GM10266 (cell line): Measurements from ENCODE around the gene FEM1C.

Experiments used
- DNase-seq: peaks from one replicate; pipeline ENCODE4 v3.0.0; 2012; ENCODE audit errors: extremely low spot score
- TF ChIP-seq, protein P1 (sequence below): IDR thresholded peaks from 2 replicates; pipeline ENCODE4 v1.5.1; 2012; ENCODE audit warnings: mild to moderate bottlenecking, low read depth; ENCODE audit not compliant: control insufficient read depth, insufficient read depth; ENCODE audit errors: missing control alignments

Gene FEM1C

DNA sequence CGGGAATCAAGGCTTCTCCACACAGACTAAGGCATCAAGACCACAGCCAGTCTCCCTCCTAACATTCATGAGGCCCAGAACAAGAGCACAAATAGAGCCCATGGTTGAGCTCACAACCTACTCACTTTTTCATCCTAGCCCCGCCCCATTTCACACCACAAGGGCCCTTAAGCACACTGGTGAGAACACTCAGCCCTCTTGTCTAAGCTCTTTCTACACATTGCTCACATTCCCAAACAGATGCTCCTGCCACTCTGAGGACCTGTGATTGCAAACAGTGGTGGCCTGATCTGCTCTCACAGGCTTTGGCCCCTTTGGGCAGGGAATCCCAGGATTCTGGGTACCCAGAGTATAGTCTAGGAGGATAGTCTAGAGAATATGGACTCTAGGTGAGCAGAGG is 54.0 kb downstream of the FEM1C start:
- TF ChIP-seq, protein P1, sequence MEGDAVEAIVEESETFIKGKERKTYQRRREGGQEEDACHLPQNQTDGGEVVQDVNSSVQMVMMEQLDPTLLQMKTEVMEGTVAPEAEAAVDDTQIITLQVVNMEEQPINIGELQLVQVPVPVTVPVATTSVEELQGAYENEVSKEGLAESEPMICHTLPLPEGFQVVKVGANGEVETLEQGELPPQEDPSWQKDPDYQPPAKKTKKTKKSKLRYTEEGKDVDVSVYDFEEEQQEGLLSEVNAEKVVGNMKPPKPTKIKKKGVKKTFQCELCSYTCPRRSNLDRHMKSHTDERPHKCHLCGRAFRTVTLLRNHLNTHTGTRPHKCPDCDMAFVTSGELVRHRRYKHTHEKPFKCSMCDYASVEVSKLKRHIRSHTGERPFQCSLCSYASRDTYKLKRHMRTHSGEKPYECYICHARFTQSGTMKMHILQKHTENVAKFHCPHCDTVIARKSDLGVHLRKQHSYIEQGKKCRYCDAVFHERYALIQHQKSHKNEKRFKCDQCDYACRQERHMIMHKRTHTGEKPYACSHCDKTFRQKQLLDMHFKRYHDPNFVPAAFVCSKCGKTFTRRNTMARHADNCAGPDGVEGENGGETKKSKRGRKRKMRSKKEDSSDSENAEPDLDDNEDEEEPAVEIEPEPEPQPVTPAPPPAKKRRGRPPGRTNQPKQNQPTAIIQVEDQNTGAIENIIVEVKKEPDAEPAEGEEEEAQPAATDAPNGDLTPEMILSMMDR: no peak

DNA sequence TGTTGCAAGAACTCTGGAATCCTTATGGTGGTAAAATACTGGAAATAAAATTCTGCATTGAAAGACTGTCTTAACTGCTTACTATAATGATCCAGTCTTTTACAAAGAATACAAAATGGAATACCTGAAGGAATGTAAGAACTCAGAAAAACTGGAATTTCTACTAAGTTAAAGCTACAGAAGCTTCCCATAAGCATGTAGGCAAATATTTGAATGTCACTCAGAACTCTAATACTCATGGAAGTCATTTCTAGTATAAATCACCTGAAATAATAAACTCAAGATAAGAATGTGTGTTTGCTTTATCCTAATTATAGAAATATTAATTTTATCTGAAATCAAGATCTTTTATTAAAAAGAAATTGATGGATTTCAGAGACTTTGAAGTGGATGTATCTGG is 54.8 kb downstream of the FEM1C start:
- TF ChIP-seq, protein P1: no peak
- DNase-seq: no peak

More for the DNA sequence above, 54.0 kb downstream of the FEM1C start:
- DNase-seq: no peak

DNA sequence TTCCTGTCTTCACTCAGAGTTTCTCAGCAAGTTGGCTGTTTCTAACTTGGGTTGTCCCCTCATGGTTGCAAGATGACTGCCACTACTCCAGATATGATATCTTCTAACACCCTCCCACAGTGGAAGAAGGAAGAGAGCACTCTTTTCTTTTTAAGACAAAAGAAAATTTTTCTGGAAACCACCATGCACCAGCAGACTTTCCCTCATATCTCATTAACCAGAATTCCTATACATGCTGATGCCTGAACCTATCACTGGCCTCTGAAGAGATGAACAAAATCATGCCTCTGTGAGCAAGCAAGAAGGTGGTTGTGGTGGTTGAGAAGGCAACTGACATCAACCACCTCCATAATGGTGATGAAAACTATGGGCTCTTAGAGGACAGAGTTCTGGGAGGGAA is 56.8 kb downstream of the FEM1C start:
- peak; percentile 10 for DNase-seq
- TF ChIP-seq, protein P1: no peak

DNA sequence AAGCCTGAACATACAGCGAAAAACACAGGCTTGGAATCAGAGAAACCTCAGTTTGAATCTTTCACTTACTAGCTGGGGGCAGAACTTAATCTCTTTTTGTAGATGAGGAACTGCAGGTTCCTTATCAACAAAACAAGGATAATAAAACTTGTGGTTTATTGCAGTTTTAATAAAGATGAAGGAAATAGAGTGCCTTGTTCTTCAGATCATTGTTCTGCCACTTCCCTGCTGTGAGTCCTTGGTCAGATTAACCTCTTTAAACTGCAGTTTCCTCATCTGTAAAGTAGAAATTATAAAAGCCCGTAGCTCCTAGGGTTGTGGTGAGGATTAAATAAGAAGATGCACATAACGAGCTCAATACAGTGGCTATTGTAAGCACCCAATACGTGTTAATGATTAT is 57.4 kb downstream of the FEM1C start:
- no peak for DNase-seq
- TF ChIP-seq, protein P1: no peak

DNA sequence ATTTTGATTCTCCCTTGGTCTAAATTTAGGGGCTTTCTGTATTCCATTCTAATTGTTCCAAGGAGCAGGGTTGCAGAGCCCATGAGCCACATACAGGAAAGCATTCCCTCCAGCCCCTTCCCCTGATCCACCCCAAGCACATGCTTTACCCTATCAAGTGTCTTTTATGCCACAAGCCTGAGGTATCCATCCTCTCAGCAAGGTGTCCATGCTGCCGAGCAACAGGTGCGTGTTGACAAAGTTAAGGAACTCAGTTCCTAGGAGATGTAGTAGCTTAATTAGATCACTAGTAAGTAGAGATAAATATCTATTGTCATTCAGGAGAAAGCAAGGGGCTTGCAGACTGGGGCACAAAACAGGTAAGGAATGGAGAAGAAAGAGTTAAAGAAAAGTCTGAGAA is 57.8 kb downstream of the FEM1C start:
- TF ChIP-seq, protein P1: no peak
- DNase-seq: no peak

DNA sequence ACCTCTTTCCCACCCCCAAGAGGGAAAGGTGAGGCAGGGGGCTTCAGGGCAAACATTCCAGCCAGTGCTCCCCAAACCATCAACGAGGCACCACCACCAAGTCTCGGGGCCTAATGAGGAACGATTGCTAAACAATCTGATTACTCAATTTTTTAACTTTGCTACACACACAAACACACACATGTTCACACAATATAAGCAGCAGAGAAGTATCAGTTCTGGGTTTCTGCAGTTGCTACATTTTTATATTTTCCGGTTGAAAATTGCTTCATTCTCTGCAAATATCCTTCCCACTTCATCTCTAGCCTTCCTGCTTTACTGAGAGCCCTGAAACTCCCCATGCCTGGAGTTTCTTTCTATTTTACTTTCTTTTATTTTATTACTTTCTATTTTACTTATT is 60.2 kb downstream of the FEM1C start:
- TF ChIP-seq, protein P1: no peak
- no peak for DNase-seq

DNA sequence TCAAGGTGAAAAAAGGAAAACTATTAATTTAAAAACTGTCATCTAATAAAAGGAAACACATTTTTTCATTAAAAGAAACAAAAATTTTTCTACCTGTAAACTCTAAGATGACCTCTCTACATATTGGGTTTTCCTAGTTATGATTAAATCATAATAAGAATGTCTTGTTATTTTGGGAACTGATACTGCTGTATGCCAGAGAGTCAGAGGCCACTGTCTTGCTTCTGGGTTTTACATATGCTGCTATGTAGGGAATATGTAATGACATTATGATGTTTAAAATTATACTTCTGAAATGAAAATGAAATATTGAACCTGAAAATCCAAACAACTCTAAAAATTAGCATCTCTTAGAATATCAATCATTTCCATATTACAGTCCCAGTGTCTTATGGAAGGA is 63.7 kb downstream of the FEM1C start:
- TF ChIP-seq, protein P1: no peak

More for the DNA sequence above, 63.7 kb downstream of the FEM1C start:
- DNase-seq: no peak
